SKM-1 (cell line): ENCODE data around the gene SDF2L1.
"Not testable (repeated sequence)": the region's sequence is repeated elsewhere in the genome, so short reads cannot be mapped to it uniquely, and the experiment has no call there.

Experiments
- DNase-seq: peaks from one replicate; lab custom pipeline; 2025; ENCODE audit not compliant: unreplicated experiment; lab: John Stamatoyannopoulos, UW

Gene SDF2L1

GRCh38 chr22:21635771-21636510 lies 6.2 kb upstream of the SDF2L1 start:
- DNase-seq, result no peak

- no peak for DNase-seq
Measured at GRCh38 chr22:21636629-21637218, 5.4 kb upstream of the SDF2L1 start.

GRCh38 chr22:21637450-21637849 lies 4.7 kb upstream of the SDF2L1 start:
- DNase-seq, result not testable (repeated sequence)

GRCh38 chr22:21639359-21639758 lies 2.7 kb upstream of the SDF2L1 start:
- no peak for DNase-seq

- DNase-seq, result no peak
Measured at GRCh38 chr22:21640810-21641209, 1.3 kb upstream of the SDF2L1 start.

- no peak for DNase-seq
Measured at GRCh38 chr22:21641417-21641788, 699 bp upstream of the SDF2L1 start.

- peak; percentile 48 for DNase-seq
Measured at GRCh38 chr22:21642584-21643448, 714 bp downstream of the SDF2L1 start.

GRCh38 chr22:21643533-21644357 lies 1.6 kb downstream of the SDF2L1 start:
- DNase-seq, result no peak

GRCh38 chr22:21645513-21645912 lies 3.4 kb downstream of the SDF2L1 start:
- DNase-seq, result not testable (repeated sequence)

GRCh38 chr22:21646608-21647590 lies 4.8 kb downstream of the SDF2L1 start:
- DNase-seq, result peak; percentile 63

- no peak for DNase-seq
Measured at GRCh38 chr22:21650280-21650679, 8.2 kb downstream of the SDF2L1 start.

- DNase-seq, result no peak
Measured at GRCh38 chr22:21650823-21651520, 8.9 kb downstream of the SDF2L1 start.

- no peak for DNase-seq
Measured at GRCh38 chr22:21651521-21652009, 9.5 kb downstream of the SDF2L1 start.

GRCh38 chr22:21652010-21652546 lies 10.0 kb downstream of the SDF2L1 start:
- peak; percentile 90 for DNase-seq

GRCh38 chr22:21652547-21653545 lies 10.7 kb downstream of the SDF2L1 start:
- DNase-seq, result no peak

GRCh38 chr22:21657020-21657359 lies 14.9 kb downstream of the SDF2L1 start:
- DNase-seq, result no peak

GRCh38 chr22:21657360-21658032 lies 15.4 kb downstream of the SDF2L1 start:
- peak; percentile 34 for DNase-seq
